Gastroesophageal sphincter (tissue), 3 donors: ENCODE data around the gene HSP90AB1.

Experiments
- CTCF ChIP-seq, 4 experiments: fragments of 200-600 bp in 2 of 4; fragments of 450-650 bp in 2 of 4; sonication (generic) in 1 of 4; IDR thresholded peaks; one replicate each; pipeline ENCODE4 v1.5.1; 2017 to 2019; ENCODE audit warnings: antibody characterized with exemption in 4 of 4, mild to moderate bottlenecking in 2 of 4, moderate library complexity in 2 of 4
- EP300 ChIP-seq: sonication (generic); formaldehyde crosslinking; IDR thresholded peaks from one replicate; pipeline ENCODE4 v1.6.1; 2017; ENCODE audit warnings: antibody characterized with exemption, mild to moderate bottlenecking
- POLR2A ChIP-seq, 2 donors: fragments of 450-650 bp; IDR thresholded peaks; one replicate each; pipeline ENCODE4 v1.6.1; 2017; ENCODE audit warnings: antibody characterized with exemption in 2 of 2, mild to moderate bottlenecking in 2 of 2, moderate library complexity in 1 of 2
- POLR2AphosphoS5 ChIP-seq: sonication (generic); formaldehyde crosslinking; IDR thresholded peaks from one replicate; pipeline ENCODE4 v1.6.1; 2017; ENCODE audit warnings: antibody characterized with exemption

GRCh38 chr6:44298864-44299263 lies 52.0 kb downstream of the HSP90AB1 start:
- TF ChIP-seq CTCF (IDR thresholded peaks at IDR 0.05) = no peak
- TF ChIP-seq POLR2A (IDR thresholded peaks at IDR 0.05) = no peak
- no peak for TF ChIP-seq EP300
- TF ChIP-seq POLR2AphosphoS5 = no peak
